GM18868 (cell line): ENCODE data around the gene FARP1.

Source experiments
- ATAC-seq: cut with Tn5 transposase; IDR thresholded peaks from one replicate; pipeline ENCODE4 v1.9.1; 2021; ENCODE audit warnings: mild to moderate bottlenecking, moderate library complexity; ENCODE audit not compliant: unreplicated experiment

FARP1 gene

GRCh38 chr13:98134901-98135300, 8.0 kb upstream of the FARP1 start:
- no peak for ATAC-seq

GRCh38 chr13:98141091-98141490, 1.8 kb upstream of the FARP1 start:
- no peak for ATAC-seq

DNA sequence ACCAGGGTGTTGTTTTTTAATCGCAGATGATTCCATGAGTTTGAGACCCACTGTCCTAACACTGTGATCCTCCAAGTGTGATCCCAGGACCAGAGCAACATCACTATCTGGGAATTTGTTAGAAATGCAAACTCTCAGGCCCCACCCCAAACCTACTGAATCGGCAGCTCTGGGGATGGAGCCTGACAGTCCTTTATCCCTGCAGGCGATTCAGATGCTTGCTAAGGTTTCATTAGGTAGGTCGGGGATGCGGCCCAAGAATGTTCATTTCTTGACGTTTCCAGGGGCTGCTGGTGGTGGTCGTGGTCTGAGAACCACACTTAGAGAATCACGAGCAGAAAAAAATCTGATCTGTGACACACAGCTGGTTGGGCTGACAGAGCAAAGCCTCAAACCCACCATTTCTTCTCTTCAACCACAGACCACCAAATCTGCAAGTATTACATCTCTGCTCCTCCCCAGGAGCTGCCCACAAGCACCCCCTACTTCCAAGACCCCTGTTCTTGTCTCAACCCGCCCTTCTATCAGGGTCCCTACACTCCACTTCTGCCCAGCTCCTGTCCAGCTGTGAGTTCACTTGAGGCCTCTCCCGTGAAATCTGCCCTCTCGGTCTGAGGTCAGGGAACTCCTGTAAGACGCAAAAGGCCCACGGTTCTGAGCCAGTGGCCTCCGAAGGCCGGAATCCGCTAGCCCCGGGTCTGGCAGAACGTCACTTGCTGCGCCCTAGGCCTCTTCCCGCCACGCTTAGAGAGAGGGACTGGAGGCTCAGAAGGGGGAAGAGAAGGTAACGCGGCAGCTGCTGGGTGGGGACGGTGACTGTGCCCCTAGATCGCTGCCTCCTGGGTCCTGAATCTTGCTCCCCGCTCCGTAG, 1.1 kb upstream of the FARP1 start:
- peak; percentile 6 for ATAC-seq

GRCh38 chr13:98143157-98143553, 261 bp downstream of the FARP1 start:
- peak; percentile 34 for ATAC-seq

DNA sequence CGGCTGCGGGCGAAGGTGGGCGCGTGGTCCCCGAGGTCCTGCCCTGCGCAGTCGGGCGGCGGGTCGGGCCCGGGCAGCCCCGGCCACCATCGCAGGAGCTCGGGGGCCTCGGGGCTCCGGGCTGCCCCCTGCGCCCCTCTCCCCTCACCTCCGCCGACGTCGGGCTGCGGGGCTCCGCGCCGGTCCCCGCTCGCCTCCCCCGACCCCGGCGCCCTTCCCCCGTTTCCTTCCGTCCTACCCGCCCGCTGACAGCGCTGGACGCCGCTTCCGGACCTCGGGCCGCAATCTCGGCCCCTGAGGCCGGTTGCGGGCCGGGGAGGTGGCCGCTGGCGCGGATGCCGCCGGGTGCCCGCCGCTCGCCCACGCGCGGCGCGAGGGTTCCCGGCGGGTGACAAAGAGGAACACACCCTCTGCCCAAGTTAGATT, 720 bp downstream of the FARP1 start:
- peak; percentile 4 for ATAC-seq

DNA sequence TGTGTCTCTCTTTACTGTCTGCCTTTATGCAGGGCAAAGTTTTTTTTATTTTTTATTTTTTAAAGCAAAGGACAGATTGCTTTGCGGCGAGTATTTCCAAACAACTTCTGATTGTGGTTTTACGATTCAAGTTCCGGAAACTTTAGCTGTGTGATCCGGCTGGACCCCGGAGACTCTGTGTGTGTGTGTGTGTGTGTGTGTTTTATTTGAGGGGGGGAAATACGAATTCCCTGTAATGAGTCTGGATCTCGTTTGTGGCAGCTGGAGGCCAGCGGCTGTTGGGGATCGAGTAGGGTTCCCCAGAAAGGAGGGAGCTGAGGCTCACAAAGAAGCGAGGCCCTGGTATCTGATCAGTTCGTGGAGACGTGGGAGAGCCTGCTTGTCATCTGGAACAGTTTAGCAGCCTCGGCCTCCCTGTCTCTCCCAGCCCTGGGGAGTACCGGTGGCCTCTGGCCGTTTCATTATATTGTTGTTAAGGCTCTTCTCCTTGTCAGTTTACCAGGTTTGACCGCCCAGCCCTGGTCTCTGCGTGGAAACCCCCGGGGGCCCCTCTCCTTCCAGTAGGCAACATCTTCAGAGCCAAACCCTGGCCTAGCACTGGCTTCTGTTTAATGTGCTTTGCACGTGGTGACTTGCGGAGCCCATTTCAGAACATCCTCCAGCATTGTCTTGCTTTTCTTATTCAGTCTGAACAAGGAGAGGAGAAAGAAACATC, 1.3 kb downstream of the FARP1 start:
- no peak for ATAC-seq

DNA sequence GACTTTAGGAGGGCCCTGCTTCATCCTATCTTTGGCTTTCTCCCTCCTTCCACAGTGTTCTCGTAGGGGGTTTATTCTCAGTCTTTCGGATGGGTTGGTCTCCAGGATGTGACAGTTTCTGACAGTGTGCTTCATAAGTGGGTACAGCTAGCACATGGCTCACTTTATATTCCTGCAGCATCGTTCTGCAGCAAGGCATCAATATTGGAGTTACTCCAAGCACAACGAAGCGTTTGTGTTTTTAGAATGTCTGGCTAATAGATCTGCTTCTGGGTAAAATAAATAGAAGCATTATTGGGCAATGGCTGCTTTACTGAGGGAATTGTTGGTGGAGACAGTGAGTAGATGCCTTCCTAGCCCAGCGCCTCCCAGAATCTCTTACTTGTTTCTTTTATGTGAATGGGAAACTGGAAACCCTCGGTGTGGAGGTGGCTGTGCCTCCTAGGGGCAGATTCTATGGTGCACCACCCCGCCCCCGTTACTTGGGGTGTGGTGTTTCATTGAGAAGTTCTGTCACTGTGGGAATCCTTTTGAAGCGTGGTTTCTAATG, 2.0 kb downstream of the FARP1 start:
- ATAC-seq = no peak

- ATAC-seq = no peak
Measured at GRCh38 chr13:98147521-98147920, 4.6 kb downstream of the FARP1 start.

DNA sequence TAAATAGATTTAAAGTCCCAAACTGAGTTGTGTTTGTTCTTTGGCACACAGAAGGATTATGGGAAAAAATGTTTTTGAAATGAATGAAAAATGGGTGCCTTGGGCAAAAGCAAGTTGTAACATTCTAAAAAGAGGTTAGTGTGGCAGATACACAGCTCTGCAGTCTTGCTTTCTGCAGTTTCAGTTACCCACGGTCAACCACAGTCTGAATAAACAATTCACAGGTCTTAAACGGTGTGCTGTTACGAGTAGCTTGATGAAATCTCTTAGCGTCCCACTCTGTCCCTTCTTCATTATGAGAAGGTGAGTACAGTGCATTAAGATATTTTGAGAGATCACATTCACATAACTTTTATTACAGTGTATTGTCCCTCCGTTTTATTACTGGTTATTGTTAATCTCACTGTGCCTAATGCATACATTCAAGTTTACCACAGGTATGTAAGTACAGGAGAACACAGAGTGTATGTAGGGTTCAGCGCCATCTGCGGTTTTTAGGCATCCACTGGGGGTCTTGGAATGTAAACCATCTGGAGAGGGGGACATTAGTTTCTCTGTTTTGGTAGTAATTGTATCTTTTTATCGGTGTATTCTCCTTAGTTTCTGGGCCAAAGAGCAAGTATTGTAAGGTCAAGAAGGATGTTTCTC, 8.1 kb downstream of the FARP1 start:
- peak; percentile 92 for ATAC-seq

- no peak for ATAC-seq
Measured at GRCh38 chr13:98155475-98156109, 12.7 kb downstream of the FARP1 start.

- ATAC-seq = no peak
Measured at GRCh38 chr13:98156259-98156658, 13.4 kb downstream of the FARP1 start.

DNA sequence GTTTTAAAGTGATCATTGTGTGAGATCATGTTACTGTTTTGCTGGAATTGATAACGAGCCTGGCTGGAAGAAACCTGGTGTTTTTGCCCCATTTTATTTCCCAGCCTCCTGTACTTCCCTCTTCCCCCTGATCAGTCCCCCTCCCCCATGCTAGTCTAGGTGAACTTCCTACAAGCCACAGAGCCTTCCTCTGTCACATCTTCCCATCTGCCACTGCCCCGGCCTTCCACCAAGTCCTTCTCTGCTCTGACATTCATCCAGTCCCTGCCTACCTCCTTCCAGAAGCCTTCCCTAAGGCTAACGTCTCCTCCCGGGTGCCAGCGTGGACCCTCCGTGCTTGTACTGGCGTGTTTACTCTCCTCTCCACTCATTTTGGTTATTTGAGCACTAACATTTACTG, 14.3 kb downstream of the FARP1 start:
- ATAC-seq = no peak

DNA sequence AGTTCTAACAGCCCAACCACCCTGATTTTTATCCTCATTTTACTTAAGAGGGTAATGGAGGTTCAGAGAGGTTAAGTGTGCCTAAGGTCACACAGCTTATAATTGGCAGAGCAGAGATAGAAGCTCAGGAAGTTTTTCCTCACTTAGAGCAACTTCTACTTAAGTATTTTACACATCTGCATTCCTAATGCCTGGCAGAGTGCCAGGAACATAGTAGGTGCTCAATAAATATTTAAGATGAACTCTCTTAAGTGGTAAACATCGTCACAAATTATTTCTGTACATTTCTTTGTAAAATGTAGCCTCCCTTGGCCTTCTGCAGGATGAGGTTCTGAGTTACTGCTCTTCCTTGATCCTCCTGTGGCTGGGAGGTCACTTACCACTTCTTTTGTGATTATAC, 14.7 kb downstream of the FARP1 start:
- no peak for ATAC-seq

DNA sequence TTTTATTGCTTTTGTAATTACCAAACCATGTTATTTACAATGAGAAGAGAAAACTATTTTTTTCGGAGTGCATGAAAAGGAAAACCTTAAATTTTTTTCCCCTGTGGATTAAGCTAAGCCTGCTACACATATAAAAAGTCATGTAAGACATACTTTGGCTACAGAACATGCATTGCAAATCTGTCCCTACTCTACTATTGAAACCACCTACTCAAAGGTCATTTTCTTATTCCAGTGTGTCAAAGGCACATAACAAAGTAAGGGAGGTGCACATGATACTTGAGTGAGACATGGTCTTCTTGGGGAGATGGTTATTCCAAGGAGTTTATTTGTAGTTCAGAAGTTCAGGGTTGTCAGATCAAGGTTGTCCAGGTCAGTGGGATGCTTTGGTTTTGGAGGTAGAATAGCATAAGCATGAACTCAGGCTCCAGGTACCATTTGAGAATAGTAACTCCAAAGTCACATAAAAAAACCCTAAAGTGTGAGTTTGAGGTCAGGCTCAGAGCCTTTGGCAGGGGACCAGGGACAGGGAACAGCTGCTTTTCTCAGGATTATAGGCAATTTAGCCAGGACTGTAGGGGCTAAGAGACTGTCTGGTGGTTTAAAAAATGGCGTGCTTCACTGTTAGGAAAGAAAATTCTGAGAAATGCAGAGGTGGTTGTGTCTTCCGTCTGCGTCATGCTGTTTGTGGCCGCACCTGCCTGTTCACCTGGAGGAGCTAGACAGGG, 15.4 kb downstream of the FARP1 start:
- no peak for ATAC-seq

DNA sequence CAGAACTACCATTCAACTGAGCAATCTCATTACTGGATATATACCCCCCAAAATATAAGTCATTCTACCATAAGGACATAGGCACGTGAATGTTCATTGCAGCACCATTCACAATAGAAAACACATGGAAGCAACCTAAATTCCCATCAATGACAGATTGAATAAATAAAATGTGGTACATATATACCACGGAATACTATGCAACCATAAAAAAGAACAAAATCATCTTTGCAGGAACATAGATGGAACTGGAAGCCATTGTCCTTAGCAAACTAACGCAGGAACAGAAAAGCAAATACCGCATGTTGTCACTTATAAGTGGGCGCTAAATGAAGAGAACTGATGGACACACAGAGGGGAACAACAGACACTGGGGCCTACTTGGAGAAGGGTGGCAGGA, 20.0 kb downstream of the FARP1 start:
- no peak for ATAC-seq

DNA sequence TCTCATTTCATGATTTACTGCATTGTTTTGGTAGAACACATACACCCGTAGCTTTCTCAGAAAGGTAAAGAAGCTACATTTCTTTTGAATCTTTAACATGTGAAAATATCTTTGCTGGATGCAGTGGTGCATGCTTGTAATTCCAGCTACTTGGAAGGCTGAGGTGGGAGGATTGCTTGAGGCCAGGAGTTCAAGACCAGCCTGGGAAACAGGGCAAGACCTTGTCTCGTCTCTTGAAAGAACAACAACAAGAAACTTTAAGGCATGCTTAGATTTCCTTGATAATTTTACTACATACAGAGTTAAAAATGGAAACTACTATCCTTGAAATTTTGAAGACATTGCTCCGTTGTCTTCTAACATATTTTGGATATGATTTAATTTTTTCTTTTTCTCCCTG, 26.4 kb downstream of the FARP1 start:
- ATAC-seq = no peak

- no peak for ATAC-seq
Measured at GRCh38 chr13:98171900-98172589, 29.2 kb downstream of the FARP1 start.

GRCh38 chr13:98172590-98173422, 29.9 kb downstream of the FARP1 start:
- no peak for ATAC-seq
